Measurements from ENCODE around the gene D2HGDH. TPM values are rescaled to one million over a fixed set of nuclear protein-coding genes. Genes with fewer than 3 reads are reported as not detected.

Gene D2HGDH
- total and polyA plus RNA-seq, 2 experiments from 2014 or later, result 3.7 to 17.3 TPM

GRCh38 chr2:241798081-241798630 is 63.7 kb downstream of the D2HGDH start:
- Mint-ChIP-seq H3K9me3 (no peaks in the 10 kb centered on the region; the same call in 2 of the 3 replicates), H3K36me3 (ENCODE audit: low read depth) (no peaks in the 10 kb centered on the region; the same call in 2 of the 3 replicates), H3K4me3 (no peak overlapping the region), H3K27me3 (ENCODE audit: insufficient read depth, low read depth, poor library complexity) (peaks cover 11% of the 10 kb centered on the region), H3K27ac (no peak overlapping the region), H3K4me1 (peaks cover 9% of the 10 kb centered on the region)
- Histone ChIP-seq H3K4me1 (ENCODE audit: insufficient read depth) (peaks cover 2% of the 10 kb centered on the region; the same call in 1 of the 2 replicates), H3K79me2 (replicated peaks; ENCODE audit: insufficient read depth) (no peaks in the 10 kb centered on the region), H3K4me3 (no peak overlapping the region), H3K9me2 (ENCODE audit: insufficient read depth) (no peaks in the 10 kb centered on the region), H2AFZ (no peak overlapping the region), H3K27me3 (ENCODE audit: insufficient read depth) (peaks cover 6% of the 10 kb centered on the region), H3K36me3 (ENCODE audit: insufficient read depth) (no peaks in the 10 kb centered on the region), H4K20me1 (replicated peaks; ENCODE audit: insufficient read depth) (no peaks in the 10 kb centered on the region), H3K27ac (ENCODE audit: low read depth) (no peak overlapping the region), H3K4me2 (no peak overlapping the region), H3F3A (replicated peaks; ENCODE audit: low read depth) (peaks cover 4% of the 10 kb centered on the region; the same call in 1 of the 2 replicates)
- TF ChIP-seq REST (IDR thresholded peaks at IDR 0.05; ENCODE audit: unreplicated experiment) (no peak), JUNB (IDR thresholded peaks at IDR 0.05; ENCODE audit: unreplicated experiment) (no peak), EZH2 (IDR thresholded peaks at IDR 0.05; ENCODE audit: low read depth, unreplicated experiment) (no peak), EZH2phosphoT487 (IDR thresholded peaks at IDR 0.05; ENCODE audit: unreplicated experiment) (no peak), NANOG (IDR thresholded peaks at IDR 0.05; ENCODE audit: borderline replicate concordance) (no peak), ETS1 (IDR thresholded peaks at IDR 0.05) (no peak), CREB1 (CRISPR knock-in tag; IDR thresholded peaks at IDR 0.05; ENCODE audit: low read depth) (no peak), STAT1 (IDR thresholded peaks at IDR 0.05; ENCODE audit: unreplicated experiment) (no peak), ZNF114 (CRISPR knock-in tag; IDR thresholded peaks at IDR 0.05) (no peak), POLR2AphosphoS5 (IDR thresholded peaks at IDR 0.05; ENCODE audit: low read depth) (no peak), ZNF331 (CRISPR knock-in tag; IDR thresholded peaks at IDR 0.05; ENCODE audit: low read depth) (no peak)
- TF ChIP-seq, protein P1, sequence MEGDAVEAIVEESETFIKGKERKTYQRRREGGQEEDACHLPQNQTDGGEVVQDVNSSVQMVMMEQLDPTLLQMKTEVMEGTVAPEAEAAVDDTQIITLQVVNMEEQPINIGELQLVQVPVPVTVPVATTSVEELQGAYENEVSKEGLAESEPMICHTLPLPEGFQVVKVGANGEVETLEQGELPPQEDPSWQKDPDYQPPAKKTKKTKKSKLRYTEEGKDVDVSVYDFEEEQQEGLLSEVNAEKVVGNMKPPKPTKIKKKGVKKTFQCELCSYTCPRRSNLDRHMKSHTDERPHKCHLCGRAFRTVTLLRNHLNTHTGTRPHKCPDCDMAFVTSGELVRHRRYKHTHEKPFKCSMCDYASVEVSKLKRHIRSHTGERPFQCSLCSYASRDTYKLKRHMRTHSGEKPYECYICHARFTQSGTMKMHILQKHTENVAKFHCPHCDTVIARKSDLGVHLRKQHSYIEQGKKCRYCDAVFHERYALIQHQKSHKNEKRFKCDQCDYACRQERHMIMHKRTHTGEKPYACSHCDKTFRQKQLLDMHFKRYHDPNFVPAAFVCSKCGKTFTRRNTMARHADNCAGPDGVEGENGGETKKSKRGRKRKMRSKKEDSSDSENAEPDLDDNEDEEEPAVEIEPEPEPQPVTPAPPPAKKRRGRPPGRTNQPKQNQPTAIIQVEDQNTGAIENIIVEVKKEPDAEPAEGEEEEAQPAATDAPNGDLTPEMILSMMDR (conservative IDR thresholded peaks at IDR 0.05; ENCODE audit: low read depth in 2 of 2), result no peak
- TF ChIP-seq, protein P2, sequence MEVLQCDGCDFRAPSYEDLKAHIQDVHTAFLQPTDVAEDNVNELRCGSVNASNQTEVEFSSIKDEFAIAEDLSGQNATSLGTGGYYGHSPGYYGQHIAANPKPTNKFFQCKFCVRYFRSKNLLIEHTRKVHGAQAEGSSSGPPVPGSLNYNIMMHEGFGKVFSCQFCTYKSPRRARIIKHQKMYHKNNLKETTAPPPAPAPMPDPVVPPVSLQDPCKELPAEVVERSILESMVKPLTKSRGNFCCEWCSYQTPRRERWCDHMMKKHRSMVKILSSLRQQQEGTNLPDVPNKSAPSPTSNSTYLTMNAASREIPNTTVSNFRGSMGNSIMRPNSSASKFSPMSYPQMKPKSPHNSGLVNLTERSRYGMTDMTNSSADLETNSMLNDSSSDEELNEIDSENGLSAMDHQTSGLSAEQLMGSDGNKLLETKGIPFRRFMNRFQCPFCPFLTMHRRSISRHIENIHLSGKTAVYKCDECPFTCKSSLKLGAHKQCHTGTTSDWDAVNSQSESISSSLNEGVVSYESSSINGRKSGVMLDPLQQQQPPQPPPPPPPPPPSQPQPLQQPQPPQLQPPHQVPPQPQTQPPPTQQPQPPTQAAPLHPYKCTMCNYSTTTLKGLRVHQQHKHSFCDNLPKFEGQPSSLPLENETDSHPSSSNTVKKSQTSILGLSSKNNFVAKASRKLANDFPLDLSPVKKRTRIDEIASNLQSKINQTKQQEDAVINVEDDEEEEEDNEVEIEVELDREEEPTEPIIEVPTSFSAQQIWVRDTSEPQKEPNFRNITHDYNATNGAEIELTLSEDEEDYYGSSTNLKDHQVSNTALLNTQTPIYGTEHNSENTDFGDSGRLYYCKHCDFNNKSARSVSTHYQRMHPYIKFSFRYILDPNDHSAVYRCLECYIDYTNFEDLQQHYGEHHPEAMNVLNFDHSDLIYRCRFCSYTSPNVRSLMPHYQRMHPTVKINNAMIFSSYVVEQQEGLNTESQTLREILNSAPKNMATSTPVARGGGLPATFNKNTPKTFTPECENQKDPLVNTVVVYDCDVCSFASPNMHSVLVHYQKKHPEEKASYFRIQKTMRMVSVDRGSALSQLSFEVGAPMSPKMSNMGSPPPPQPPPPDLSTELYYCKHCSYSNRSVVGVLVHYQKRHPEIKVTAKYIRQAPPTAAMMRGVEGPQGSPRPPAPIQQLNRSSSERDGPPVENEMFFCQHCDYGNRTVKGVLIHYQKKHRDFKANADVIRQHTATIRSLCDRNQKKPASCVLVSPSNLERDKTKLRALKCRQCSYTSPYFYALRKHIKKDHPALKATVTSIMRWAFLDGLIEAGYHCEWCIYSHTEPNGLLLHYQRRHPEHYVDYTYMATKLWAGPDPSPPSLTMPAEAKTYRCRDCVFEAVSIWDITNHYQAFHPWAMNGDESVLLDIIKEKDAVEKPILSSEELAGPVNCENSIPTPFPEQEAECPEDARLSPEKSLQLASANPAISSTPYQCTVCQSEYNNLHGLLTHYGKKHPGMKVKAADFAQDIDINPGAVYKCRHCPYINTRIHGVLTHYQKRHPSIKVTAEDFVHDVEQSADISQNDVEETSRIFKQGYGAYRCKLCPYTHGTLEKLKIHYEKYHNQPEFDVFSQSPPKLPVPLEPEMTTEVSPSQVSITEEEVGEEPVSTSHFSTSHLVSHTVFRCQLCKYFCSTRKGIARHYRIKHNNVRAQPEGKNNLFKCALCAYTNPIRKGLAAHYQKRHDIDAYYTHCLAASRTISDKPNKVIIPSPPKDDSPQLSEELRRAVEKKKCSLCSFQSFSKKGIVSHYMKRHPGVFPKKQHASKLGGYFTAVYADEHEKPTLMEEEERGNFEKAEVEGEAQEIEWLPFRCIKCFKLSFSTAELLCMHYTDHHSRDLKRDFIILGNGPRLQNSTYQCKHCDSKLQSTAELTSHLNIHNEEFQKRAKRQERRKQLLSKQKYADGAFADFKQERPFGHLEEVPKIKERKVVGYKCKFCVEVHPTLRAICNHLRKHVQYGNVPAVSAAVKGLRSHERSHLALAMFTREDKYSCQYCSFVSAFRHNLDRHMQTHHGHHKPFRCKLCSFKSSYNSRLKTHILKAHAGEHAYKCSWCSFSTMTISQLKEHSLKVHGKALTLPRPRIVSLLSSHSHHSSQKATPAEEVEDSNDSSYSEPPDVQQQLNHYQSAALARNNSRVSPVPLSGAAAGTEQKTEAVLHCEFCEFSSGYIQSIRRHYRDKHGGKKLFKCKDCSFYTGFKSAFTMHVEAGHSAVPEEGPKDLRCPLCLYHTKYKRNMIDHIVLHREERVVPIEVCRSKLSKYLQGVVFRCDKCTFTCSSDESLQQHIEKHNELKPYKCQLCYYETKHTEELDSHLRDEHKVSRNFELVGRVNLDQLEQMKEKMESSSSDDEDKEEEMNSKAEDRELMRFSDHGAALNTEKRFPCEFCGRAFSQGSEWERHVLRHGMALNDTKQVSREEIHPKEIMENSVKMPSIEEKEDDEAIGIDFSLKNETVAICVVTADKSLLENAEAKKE (CRISPR knock-in tag; IDR thresholded peaks at IDR 0.05), result no peak
- DNase-seq (ENCODE audit: low spot score), result no peak
- no peak for ATAC-seq
